GM12865 (cell line): ENCODE data around the gene NAT16.

Experiments
- DNase-seq: peaks from one replicate; pipeline ENCODE4 v3.0.0; 2010; ENCODE audit warnings: low read depth
- H3K4me3 ChIP-seq: 2 replicates; pipeline ENCODE4 v1.5.1; 2011; ENCODE audit warnings: mild to moderate bottlenecking, low read depth, low read length, control low read depth
- CTCF ChIP-seq: IDR thresholded peaks from 2 replicates; pipeline ENCODE4 v1.5.1; 2011; ENCODE audit warnings: low read length, control low read depth, low read depth, inconsistent platforms; ENCODE audit not compliant: insufficient read depth; ENCODE audit errors: missing control alignments

Gene NAT16

GRCh38 chr7:101175664-101176063, 4.4 kb downstream of the NAT16 start:
- TF ChIP-seq CTCF = no peak
- no peak for DNase-seq
- no peak overlapping the region for H3K4me3 ChIP-seq

GRCh38 chr7:101174322-101174854, 5.7 kb downstream of the NAT16 start:
- no peak overlapping the region for H3K4me3 ChIP-seq
- DNase-seq = no peak

GRCh38 chr7:101173752-101174244, 6.3 kb downstream of the NAT16 start:
- no peak for TF ChIP-seq CTCF
- peak; percentile 73 for DNase-seq
- no peak overlapping the region for H3K4me3 ChIP-seq

More at GRCh38 chr7:101174322-101174854, 5.7 kb downstream of the NAT16 start:
- no peak for TF ChIP-seq CTCF

- no peak for TF ChIP-seq CTCF
- DNase-seq = no peak
- no peak overlapping the region for H3K4me3 ChIP-seq
Measured at GRCh38 chr7:101172854-101173751, 7.0 kb downstream of the NAT16 start.

GRCh38 chr7:101172005-101172853, 7.9 kb downstream of the NAT16 start:
- TF ChIP-seq CTCF = no peak
- DNase-seq = no peak
- no peak overlapping the region for H3K4me3 ChIP-seq

GRCh38 chr7:101171442-101171837, 8.7 kb downstream of the NAT16 start:
- TF ChIP-seq CTCF = peak; percentile 2
- no peak overlapping the region for H3K4me3 ChIP-seq
- DNase-seq = no peak
